ENCODE measurements around the gene AMDHD1.

The AMDHD1 gene

DNA sequence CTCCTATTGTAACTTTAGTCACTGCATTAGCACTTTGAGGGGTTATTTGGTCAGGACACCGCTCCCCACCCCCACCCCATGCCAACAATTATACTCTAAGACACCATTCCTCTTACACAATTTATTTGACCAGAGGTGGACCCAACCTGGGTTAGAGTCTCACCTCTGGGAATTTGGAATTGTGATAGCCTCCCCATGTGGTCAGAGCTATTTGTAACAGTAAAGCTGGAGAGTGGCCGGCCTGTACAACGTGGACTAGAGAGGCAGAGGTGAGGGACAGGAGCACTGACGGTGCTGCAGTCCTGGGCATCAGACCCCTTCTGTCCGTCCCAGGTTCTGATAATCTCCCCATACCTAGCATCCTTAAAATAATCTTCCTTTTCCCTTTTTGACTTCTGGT, 56.4 kb downstream of the AMDHD1 start:
- TF ChIP-seq, protein P1, sequence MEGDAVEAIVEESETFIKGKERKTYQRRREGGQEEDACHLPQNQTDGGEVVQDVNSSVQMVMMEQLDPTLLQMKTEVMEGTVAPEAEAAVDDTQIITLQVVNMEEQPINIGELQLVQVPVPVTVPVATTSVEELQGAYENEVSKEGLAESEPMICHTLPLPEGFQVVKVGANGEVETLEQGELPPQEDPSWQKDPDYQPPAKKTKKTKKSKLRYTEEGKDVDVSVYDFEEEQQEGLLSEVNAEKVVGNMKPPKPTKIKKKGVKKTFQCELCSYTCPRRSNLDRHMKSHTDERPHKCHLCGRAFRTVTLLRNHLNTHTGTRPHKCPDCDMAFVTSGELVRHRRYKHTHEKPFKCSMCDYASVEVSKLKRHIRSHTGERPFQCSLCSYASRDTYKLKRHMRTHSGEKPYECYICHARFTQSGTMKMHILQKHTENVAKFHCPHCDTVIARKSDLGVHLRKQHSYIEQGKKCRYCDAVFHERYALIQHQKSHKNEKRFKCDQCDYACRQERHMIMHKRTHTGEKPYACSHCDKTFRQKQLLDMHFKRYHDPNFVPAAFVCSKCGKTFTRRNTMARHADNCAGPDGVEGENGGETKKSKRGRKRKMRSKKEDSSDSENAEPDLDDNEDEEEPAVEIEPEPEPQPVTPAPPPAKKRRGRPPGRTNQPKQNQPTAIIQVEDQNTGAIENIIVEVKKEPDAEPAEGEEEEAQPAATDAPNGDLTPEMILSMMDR (IDR thresholded peaks at IDR 0.05; ENCODE audit: low read depth, low read length) = no peak
- H3K4me3 ChIP-seq (ENCODE audit: low read depth, low read length) = no peak overlapping the region

DNA sequence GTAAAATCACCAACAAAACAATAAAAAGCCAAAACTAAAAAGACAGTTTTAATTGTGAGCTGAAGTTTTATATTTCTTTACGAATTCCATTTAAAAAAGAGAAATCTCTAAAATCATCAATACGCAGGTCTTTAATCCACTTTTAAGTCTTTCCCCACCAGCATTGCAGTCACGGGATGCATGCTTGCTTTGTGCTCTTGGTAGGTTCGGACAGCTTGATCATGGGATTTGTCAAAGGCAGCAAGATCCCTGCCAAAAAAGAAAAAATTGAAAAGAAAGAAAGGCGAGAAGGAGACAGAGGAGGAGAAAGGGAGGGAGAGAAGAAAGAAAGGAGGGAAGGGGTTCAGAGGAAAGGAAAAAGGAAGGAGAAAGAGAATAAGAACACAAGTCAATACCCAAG, 57.7 kb downstream of the AMDHD1 start:
- no peak overlapping the region for H3K4me3 ChIP-seq (ENCODE audit: low read depth, low read length)
- TF ChIP-seq, protein P1 (IDR thresholded peaks at IDR 0.05; ENCODE audit: low read depth, low read length) = no peak

DNA sequence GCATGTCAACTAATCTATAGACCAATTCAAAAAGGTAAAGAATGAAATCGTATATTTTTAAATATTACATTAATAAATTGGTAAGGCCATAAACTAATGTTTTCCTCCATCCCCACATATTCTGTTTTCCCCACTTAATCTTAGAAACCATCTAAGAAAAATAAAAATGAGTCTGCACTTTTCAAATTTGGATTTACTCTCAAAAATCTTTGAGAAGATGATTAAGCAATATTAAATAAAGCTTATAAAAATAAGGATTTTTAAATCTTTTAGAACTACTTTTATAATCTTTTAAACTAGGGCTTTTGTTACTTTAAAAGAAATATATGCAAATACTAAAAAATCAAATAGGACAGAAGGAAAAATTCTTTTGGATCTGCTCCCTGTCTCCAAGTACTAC, 63.6 kb downstream of the AMDHD1 start:
- TF ChIP-seq, protein P1 (IDR thresholded peaks at IDR 0.05; ENCODE audit: low read depth, low read length) = no peak
- H3K4me3 ChIP-seq (ENCODE audit: low read depth, low read length) = no peak overlapping the region

DNA sequence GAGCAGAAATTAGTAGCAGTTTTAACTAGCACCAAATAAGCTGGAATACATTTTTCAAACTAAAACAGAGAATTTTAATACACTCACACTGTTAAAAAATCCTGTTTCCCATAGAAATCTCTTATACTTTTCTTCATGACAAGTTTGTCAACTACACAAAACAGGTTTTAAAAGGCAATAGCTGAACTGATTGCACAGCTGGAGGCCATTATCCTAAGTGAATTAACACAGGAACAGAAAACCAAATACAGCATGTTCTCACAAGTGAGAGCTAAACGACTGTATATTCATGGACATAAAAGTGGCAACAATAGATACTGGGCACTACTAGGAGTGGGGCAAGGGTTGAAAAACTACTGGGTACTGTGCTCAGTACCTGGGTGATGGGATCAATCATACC, 64.6 kb downstream of the AMDHD1 start:
- TF ChIP-seq, protein P1 (IDR thresholded peaks at IDR 0.05; ENCODE audit: low read depth, low read length) = no peak
- H3K4me3 ChIP-seq (ENCODE audit: low read depth, low read length) = no peak overlapping the region

DNA sequence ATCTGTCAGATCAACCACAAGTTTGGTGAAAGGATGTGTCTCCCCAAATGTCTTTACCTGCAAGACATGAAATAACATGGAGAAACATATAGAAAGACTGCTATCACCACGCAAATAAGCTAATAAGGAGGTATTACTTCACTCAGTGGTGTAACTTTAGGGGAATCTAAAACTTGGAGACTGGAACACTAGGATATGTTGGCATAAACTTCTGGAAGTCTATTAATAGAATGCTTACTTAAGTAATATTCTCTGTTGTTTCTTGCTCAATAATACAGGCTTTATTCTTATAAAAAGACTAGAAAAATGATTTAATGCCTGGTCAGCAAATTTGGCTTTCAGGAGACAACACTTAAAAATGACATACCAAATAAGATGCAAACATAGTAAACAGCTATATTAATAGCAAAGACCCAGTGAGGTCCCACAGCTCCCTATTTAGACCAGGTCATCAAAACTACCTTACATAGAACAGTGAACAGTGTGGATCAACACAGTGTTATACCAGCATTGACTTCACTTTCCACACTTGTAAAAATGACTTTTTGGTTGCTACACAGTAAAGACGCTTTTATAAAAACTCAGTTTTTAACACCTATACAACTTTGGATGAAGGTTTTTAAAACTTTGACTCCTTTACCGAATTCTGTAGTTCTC, 71.9 kb downstream of the AMDHD1 start:
- H3K4me3 ChIP-seq (ENCODE audit: low read depth, low read length) = no peak overlapping the region
- TF ChIP-seq, protein P1 (IDR thresholded peaks at IDR 0.05; ENCODE audit: low read depth, low read length) = no peak

DNA sequence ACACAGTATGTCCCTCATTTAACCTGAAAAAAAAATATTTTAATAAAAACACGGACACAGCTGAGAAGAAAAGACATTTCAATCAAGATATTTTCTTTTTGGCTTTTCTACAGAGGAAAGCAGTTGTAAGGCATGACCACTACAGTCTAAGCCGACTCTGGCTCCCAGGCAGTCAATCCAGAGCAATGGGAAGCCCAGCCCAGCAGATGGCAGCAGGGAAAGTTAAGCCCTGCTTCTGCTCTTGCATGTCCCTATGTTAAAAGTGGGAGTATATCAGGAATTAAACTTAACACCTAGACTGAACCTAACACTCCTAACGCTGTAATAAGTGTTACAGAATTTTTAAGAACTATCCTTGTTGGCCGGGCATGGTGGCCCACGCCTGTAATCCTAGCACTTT, 72.5 kb downstream of the AMDHD1 start:
- H3K4me3 ChIP-seq (ENCODE audit: low read depth, low read length) = no peak overlapping the region
- TF ChIP-seq, protein P1 (IDR thresholded peaks at IDR 0.05; ENCODE audit: low read depth, low read length) = no peak
